Lung (tissue), 12 donors: ENCODE measurements around the gene PAXX. TPM values are rescaled to one million over a fixed set of nuclear protein-coding genes. Genes with fewer than 3 reads are reported as not detected.
A peak's percentile ranks its signal among the peaks of the same experiment; 100 is the strongest.

ENCODE experiments used
- ATAC-seq: fragments of 200-7000 bp; cut with Tn5 transposase; one replicate; pipeline ENCODE4 v1.9.1; 2020; ENCODE audit warnings: moderate number of reproducible peaks; ENCODE audit not compliant: insufficient read depth, low FRiP score
- DNase-seq, 3 donors: peaks; one replicate each; pipeline ENCODE4 v3.0.0-alpha.2; 2013 to 2017
- H3K27ac ChIP-seq, 2 donors: one replicate each; pipeline ENCODE4 v1.5.1; 2013; ENCODE audit warnings: mild to moderate bottlenecking in 2 of 2, moderate library complexity in 2 of 2, control low read depth in 1 of 2, inconsistent platforms in 1 of 2, low read depth in 1 of 2, low read length in 1 of 2
- H3K27me3 ChIP-seq, 3 donors: one replicate each; pipeline ENCODE4 v1.5.1; 2013; ENCODE audit warnings: low read length in 2 of 3; ENCODE audit not compliant: control insufficient read depth in 3 of 3, insufficient read depth in 3 of 3
- H3K36me3 ChIP-seq, 4 donors: one replicate each; pipeline ENCODE4 v1.5.1; 2013; ENCODE audit warnings: low read length in 4 of 4, mild to moderate bottlenecking in 1 of 4, moderate library complexity in 1 of 4; ENCODE audit not compliant: control insufficient read depth in 4 of 4, insufficient read depth in 4 of 4
- H3K4me1 ChIP-seq, 5 donors: one replicate each; pipeline ENCODE4 v1.5.1; 2013; ENCODE audit warnings: low read length in 5 of 5, mild to moderate bottlenecking in 2 of 5, moderate library complexity in 1 of 5; ENCODE audit not compliant: control insufficient read depth in 5 of 5, insufficient read depth in 5 of 5
- H3K4me3 ChIP-seq: one replicate; pipeline ENCODE4 v1.5.1; 2013; ENCODE audit warnings: mild to moderate bottlenecking, control low read depth, moderate library complexity
- H3K9ac ChIP-seq, 2 donors: one replicate each; pipeline ENCODE4 v1.5.1; 2013; ENCODE audit warnings: low read length in 2 of 2, control low read depth in 1 of 2; ENCODE audit not compliant: insufficient read depth in 1 of 2
- H3K9me3 ChIP-seq, 4 donors: one replicate each; pipeline ENCODE4 v1.5.1; 2013; ENCODE audit warnings: low read length in 3 of 4, mild to moderate bottlenecking in 1 of 4, moderate library complexity in 1 of 4; ENCODE audit not compliant: control insufficient read depth in 4 of 4, insufficient read depth in 3 of 4
- CTCF ChIP-seq: IDR thresholded peaks from 2 replicates; pipeline ENCODE4 v1.5.1; 2012; ENCODE audit warnings: mild to moderate bottlenecking; ENCODE audit errors: control extremely low read depth, extremely low read depth
- WGBS, 2 donors: extraction: QIAGEN DNeasy Blood & Tissue Kit; methylation state at CpG; one replicate each; pipeline ENCODE4 v1.1.7; 2013; 5-methylcytosine and 5-hydroxymethylcytosine counted together
- polyA plus RNA-seq, 2 donors: library from polyadenylated mRNA; stranded (reverse); fragments of 200-250 nt; gene quantifications; one replicate each; pipeline ENCODE4 v1.2.1, GENCODE V29; 2013
- total RNA-seq, 2 donors: library from RNA; depleted of rRNA in 1 of 2; stranded (reverse); fragments of >200 nt in 1 of 2; gene quantifications; one replicate each; pipeline ENCODE4 v1.2.1, GENCODE V29; 2014 to 2021
- donor health status: control.
- donor health status: control.
- donor health status: Bipolar disorder and iron deficiency.
- donor health status: healthy.
- donor health status: DM: yes; HTN: yes; CAD: no.

The PAXX gene
- total and polyA plus RNA-seq, 4 donors = 16.6 to 172 (median 59.4) TPM

GRCh38 chr9:136950656-136951276, 41.5 kb upstream of the PAXX start:
- ATAC-seq = no peak
- TF ChIP-seq CTCF = no peak
- 48 to 58% methylated on average over 9 of the region's 9 CpGs for WGBS, 2 donors
- Histone ChIP-seq H3K4me3 (no peak overlapping the region), H3K9ac (peak overlapping the region in 1 of 2 donors; percentile 46), H3K36me3 (no peaks in the 10 kb centered on the region), H3K27ac (peak overlapping the region; percentile 88 to 90), H3K4me1 (peaks cover 0 to 17% (median 8%) of the 10 kb centered on the region in 5 donors), H3K27me3 (no peaks in the 10 kb centered on the region), H3K9me3 (no peaks in the 10 kb centered on the region)
- DNase-seq = no peak

GRCh38 chr9:136951541-136952320, 40.5 kb upstream of the PAXX start, which contains the start of gene LCN12:
Gene LCN12, plus strand, starts transcription at chr9:136952273. Its CDS starts 55 bp downstream, at chr9:136952328.
- Histone ChIP-seq H3K4me1 (peaks cover 0 to 17% (median 8%) of the 10 kb centered on the region in 5 donors), H3K36me3 (no peaks in the 10 kb centered on the region), H3K9ac (no peak within 1 kb of the TSS), H3K27me3 (no peaks in the 10 kb centered on the region), H3K27ac (peak within 1 kb of the TSS in 1 of 2 donors; percentile 22), H3K4me3 (no peak within 1 kb of the TSS), H3K9me3 (no peaks in the 10 kb centered on the region)
- no peak for TF ChIP-seq CTCF
- 86% methylated on average over 14 of the region's 14 CpGs for WGBS, 2 donors
- ATAC-seq (no peak), DNase-seq (peak; percentile 35 to 63 (median 36))

GRCh38 chr9:136952321-136952850, 39.8 kb upstream of the PAXX start:
- no peaks in the 10 kb centered on the region for H3K36me3 ChIP-seq
- DNase-seq = peak; percentile 38 to 57 (median 39)
- no peak for TF ChIP-seq CTCF
- peak overlapping the region in 1 of 2 donors; percentile 22 for H3K27ac ChIP-seq
- WGBS, 2 donors = 76 to 82% methylated on average over 14 to 15 of the region's 15 CpGs
- H3K4me3 ChIP-seq = no peak overlapping the region
- no peak for ATAC-seq
- H3K4me1 ChIP-seq = peaks cover 0 to 13% (median 6%) of the 10 kb centered on the region in 5 donors
- H3K9ac ChIP-seq = no peak overlapping the region
- no peaks in the 10 kb centered on the region for H3K9me3 ChIP-seq
- H3K27me3 ChIP-seq = no peaks in the 10 kb centered on the region
